Uterus (tissue), 4 donors: Measurements from ENCODE around the gene GPR31. TPM values are rescaled to one million over a fixed set of nuclear protein-coding genes. Genes with fewer than 3 reads are reported as not detected.

Experiments used
- DNase-seq, 2 donors: peaks; one replicate each; pipeline ENCODE4 v3.0.0-alpha.2; 2019 to 2020
- H3K27ac ChIP-seq, 2 donors: fragments of 200-600 bp; sonication (generic); 1 replicate in 1 of 2; 2 replicates in 1 of 2; pipeline ENCODE4 v1.5.1; 2016 to 2018
- H3K27me3 ChIP-seq, 2 donors: fragments of 200-600 bp; sonication (generic); one replicate each; pipeline ENCODE4 v1.5.1; 2018 to 2019; ENCODE audit warnings: control low read depth in 1 of 2
- H3K36me3 ChIP-seq, 2 donors: fragments of 200-600 bp; sonication (generic); one replicate each; pipeline ENCODE4 v1.5.1; 2019; ENCODE audit warnings: control low read depth in 1 of 2
- H3K4me1 ChIP-seq, 2 donors: fragments of 200-600 bp; sonication (generic); one replicate each; pipeline ENCODE4 v1.5.1; 2018 to 2019; ENCODE audit warnings: control low read depth in 1 of 2
- H3K4me3 ChIP-seq, 2 donors: fragments of 200-600 bp; sonication (generic); 1 replicate in 1 of 2; 2 replicates in 1 of 2; pipeline ENCODE4 v1.5.1; 2018 to 2019; ENCODE audit warnings: mild to moderate bottlenecking in 1 of 2
- H3K9me3 ChIP-seq, 2 donors: fragments of 200-600 bp; sonication (generic); one replicate each; pipeline ENCODE4 v1.5.1; 2019; ENCODE audit warnings: control low read depth in 1 of 2
- POLR2A ChIP-seq, 2 donors: fragments of 450-650 bp; IDR thresholded peaks; one replicate each; pipeline ENCODE4 v1.6.1; 2016; ENCODE audit warnings: antibody characterized with exemption in 2 of 2, mild to moderate bottlenecking in 1 of 2, moderate library complexity in 1 of 2
- intact Hi-C: fragments of 100-400 bp; cut with DNase I; formaldehyde crosslinking; loops from one replicate; pipeline ENCODE4 v1.15.1; 2023; ENCODE audit warnings: low total_unique reads
- total RNA-seq, 4 donors: library from RNA; depleted of rRNA in 3 of 4; stranded (reverse); fragments of >200 nt in 3 of 4; gene quantifications; one replicate each; pipeline versions ENCODE4 v1.1.0 to v1.2.4, GENCODE V29; 2014 to 2023
- TF ChIP-seq, protein P1 (sequence below), 4 experiments: fragments of 200-600 bp in 2 of 4; fragments of 450-650 bp in 2 of 4; sonication (generic) in 2 of 4; IDR thresholded peaks; one replicate each; pipeline ENCODE4 v1.5.1; 2016 to 2019; ENCODE audit warnings: antibody characterized with exemption in 4 of 4, mild to moderate bottlenecking in 2 of 4, moderate library complexity in 1 of 4
- donor health status: DM: yes; HTN: yes; CAD: no.

Gene GPR31
- total RNA-seq, 4 donors from 2014 or later = not detected

DNA sequence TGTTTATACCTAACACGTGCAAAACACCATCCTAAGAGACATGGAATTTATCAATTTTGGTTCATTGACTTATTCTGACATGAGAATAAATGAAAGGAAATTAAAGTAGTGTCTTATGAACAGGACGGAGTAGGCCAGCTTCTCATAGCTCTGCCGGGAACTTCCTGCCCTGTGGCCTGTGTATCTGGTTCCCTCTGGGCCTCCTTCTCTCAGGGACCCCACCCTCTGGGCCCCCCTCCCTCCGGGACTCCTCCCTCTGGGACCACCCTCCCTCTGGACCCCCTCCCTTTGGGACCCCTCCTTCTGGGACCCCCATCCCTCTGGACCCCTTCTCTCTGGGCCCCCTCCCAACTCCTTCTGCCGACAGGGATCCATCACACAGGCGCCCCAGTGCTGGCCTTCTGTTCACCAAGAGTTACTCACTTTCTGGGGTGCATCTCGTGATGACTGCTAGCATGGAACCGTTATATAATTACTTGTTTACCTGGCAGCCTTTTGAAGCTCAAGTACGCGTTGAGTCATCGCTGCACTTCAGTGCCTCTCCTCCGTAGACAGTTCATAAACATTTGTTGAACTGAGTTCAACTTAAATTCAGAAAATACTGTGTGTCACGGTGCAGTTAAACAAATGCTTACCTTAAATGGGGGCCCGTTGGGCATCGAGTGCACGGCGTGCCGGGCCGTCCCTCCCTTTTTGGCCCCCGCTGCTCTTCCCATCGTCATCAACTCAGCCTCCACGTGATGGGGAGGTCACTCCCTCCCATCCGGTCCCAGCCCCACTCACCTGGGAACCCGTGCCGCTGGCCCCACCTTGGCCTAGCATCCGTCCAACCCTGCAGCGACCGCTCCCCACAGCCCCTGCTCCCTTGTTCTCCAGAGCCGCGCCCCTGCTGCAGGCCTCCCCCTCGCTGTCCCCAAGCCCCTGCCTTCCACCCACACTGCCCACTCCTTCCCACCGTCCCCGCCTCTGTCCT lies 26.8 kb downstream of the GPR31 start:
- intact Hi-C loops = no loop called here
- Histone ChIP-seq H3K27me3 (no peaks in the 10 kb centered on the region), H3K4me1 (no peaks in the 10 kb centered on the region), H3K9me3 (no peaks in the 10 kb centered on the region), H3K27ac (no peak overlapping the region), H3K36me3 (no peaks in the 10 kb centered on the region), H3K4me3 (no peak overlapping the region)
- no peak for DNase-seq
- TF ChIP-seq, protein P1, sequence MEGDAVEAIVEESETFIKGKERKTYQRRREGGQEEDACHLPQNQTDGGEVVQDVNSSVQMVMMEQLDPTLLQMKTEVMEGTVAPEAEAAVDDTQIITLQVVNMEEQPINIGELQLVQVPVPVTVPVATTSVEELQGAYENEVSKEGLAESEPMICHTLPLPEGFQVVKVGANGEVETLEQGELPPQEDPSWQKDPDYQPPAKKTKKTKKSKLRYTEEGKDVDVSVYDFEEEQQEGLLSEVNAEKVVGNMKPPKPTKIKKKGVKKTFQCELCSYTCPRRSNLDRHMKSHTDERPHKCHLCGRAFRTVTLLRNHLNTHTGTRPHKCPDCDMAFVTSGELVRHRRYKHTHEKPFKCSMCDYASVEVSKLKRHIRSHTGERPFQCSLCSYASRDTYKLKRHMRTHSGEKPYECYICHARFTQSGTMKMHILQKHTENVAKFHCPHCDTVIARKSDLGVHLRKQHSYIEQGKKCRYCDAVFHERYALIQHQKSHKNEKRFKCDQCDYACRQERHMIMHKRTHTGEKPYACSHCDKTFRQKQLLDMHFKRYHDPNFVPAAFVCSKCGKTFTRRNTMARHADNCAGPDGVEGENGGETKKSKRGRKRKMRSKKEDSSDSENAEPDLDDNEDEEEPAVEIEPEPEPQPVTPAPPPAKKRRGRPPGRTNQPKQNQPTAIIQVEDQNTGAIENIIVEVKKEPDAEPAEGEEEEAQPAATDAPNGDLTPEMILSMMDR (IDR thresholded peaks at IDR 0.05) = no peak
- TF ChIP-seq POLR2A (IDR thresholded peaks at IDR 0.05) = no peak

GRCh38 chr6:167130008-167130677 lies 27.6 kb downstream of the GPR31 start:
- Histone ChIP-seq H3K4me3 (no peak overlapping the region), H3K36me3 (no peaks in the 10 kb centered on the region), H3K27ac (no peak overlapping the region), H3K4me1 (no peaks in the 10 kb centered on the region), H3K27me3 (no peaks in the 10 kb centered on the region), H3K9me3 (no peaks in the 10 kb centered on the region)
- no peak for DNase-seq
- intact Hi-C loops = no loop called here
- no peak for TF ChIP-seq POLR2A (IDR thresholded peaks at IDR 0.05)
- TF ChIP-seq, protein P1 (IDR thresholded peaks at IDR 0.05) = no peak

- Histone ChIP-seq H3K27ac (no peak overlapping the region), H3K4me1 (no peaks in the 10 kb centered on the region), H3K27me3 (no peaks in the 10 kb centered on the region), H3K36me3 (no peaks in the 10 kb centered on the region), H3K9me3 (no peaks in the 10 kb centered on the region), H3K4me3 (no peak overlapping the region)
- intact Hi-C loops = no loop called here
- TF ChIP-seq POLR2A (IDR thresholded peaks at IDR 0.05) = no peak
- DNase-seq = no peak
Observed at GRCh38 chr6:167129562-167129961, 28.2 kb downstream of the GPR31 start.

DNA sequence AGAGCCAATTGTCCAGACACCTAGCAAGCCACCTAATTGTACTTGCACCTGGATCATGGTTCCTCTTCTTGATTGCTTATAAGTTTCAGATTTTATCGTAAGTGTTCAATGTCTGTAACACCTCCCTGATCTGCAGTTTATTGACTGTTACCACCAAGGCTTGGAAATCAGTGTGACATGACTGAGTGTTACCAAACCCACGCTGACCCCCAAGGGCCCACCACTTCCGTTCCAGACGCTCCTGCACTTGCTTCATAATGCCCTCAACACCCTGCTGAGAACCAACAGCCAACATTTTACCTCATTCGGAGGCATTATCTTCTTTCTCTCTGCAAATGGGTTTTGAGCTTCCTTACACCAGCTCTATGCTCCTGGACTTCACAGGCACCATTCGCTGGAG lies 28.6 kb downstream of the GPR31 start:
- intact Hi-C loops = no loop called here
- no peaks in the 10 kb centered on the region for H3K9me3 ChIP-seq
- no peaks in the 10 kb centered on the region for H3K27me3 ChIP-seq
- no peak for DNase-seq
- TF ChIP-seq POLR2A (IDR thresholded peaks at IDR 0.05) = no peak
- H3K4me1 ChIP-seq = no peaks in the 10 kb centered on the region
- no peak overlapping the region for H3K4me3 ChIP-seq
- no peaks in the 10 kb centered on the region for H3K36me3 ChIP-seq
- no peak overlapping the region for H3K27ac ChIP-seq

DNA sequence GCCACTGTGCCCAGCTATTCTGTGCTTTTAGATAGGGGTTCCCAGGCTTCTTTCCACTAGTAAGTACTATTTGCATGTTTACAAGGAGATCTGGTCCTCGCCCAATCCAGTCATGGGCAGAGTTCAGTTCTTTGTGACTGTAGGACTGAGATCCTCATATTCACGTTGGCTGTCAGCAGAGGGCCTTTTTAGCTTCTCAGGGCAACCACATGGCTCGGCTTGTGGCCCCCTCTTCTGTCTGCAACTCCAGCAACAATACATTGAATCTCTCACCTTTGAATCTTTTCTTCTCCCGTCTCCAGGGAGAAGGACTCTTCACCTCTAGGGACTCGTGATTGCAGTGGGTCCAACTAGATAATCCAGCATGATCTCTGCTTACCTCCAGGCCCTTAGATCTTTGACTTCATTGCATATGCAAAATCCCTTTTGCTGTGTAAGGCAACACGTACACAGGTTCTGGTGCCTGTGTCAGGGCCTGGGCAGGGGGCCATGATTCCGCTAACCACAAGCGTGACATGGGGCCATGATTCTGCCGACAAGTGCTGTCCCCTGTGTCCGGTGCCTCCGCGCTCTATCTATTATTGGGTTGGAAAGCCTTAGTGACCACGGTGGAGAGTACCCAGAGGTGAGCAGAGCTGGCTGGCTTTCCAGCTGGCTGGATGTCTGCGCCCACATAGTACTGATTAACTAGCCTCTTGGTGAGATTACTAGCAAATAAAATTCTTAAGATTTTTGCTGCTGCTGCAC lies 29.8 kb downstream of the GPR31 start:
- no peak for TF ChIP-seq POLR2A (IDR thresholded peaks at IDR 0.05)
- TF ChIP-seq, protein P1 (IDR thresholded peaks at IDR 0.05) = no peak
- Histone ChIP-seq H3K9me3 (no peaks in the 10 kb centered on the region), H3K27me3 (no peaks in the 10 kb centered on the region), H3K4me1 (no peaks in the 10 kb centered on the region), H3K27ac (no peak overlapping the region), H3K36me3 (no peaks in the 10 kb centered on the region), H3K4me3 (no peak overlapping the region)
- no peak for DNase-seq
- intact Hi-C loops = no loop called here
